Suppressor macrophage treated with lipopolysaccharide for 4 hours (primary cell): ENCODE results near the gene LYZL2.

Experiments
- DNase-seq: peaks from one replicate; pipeline ENCODE4 v3.0.0-alpha.2; 2020

The LYZL2 gene

DNA sequence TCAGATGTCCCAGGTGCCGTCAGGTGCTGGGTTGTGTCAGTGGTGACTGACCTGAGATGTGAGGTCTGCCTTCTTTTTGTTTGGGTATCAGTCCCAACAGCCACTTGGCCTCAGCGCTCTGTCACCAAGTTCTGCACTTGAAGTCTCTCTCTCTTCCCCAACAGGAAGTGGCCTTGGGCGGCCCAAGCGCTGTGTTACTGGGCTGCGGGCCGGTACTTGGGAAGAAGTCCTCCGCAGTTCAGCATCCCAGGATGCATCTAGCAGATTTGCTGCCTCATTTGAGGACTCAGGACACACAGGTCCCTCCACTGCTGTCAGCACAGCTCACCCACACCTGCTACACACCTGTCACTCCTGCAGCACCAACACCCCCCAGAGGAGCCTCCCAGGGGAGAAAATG lies 40.1 kb downstream of the LYZL2 start:
- DNase-seq = peak; percentile 47

DNA sequence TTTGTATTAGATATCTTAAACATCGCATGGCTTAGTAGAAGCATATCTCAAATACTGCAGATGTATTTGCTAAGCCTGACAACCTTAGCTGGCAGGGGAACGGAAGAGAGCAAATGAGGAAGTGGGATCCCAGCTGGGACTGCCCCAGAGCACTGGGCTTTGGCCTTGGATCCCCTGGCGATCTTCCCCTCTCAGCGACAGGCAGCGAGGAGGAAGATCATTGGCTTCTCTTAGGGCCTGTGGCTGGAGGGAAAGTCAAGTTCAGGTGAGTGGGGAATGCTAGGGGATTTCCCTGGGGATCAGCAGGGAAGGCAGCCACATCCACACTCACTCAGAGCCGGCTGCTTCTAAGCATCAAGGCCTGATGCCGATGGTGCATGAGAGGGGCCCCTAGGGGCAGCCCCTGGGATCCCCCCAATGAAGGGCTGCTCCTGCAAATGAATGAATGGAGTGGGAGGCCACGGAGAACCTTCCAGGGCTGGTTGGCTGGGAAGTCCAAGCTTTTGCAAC lies 42.0 kb downstream of the LYZL2 start:
- DNase-seq = peak; percentile 94

DNA sequence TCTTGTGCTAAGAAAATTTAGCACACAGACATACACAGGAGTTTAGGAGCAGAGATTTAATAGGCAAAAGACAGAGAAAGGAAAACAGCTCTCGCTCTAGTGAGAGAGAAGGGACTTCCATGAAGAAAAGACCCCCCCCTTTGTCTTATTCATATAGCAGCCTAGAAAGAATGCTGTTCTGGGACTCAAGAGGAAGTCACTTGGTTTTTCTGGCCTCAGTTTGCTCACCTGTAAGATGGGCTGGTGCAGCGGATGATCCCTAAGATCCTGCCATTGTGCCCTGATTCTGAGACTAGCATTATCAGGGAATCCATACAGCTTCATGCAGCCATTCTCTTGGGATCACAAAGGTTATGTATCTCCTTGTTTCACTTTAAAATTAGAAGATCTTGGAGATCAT lies 42.7 kb downstream of the LYZL2 start:
- DNase-seq = no peak

DNA sequence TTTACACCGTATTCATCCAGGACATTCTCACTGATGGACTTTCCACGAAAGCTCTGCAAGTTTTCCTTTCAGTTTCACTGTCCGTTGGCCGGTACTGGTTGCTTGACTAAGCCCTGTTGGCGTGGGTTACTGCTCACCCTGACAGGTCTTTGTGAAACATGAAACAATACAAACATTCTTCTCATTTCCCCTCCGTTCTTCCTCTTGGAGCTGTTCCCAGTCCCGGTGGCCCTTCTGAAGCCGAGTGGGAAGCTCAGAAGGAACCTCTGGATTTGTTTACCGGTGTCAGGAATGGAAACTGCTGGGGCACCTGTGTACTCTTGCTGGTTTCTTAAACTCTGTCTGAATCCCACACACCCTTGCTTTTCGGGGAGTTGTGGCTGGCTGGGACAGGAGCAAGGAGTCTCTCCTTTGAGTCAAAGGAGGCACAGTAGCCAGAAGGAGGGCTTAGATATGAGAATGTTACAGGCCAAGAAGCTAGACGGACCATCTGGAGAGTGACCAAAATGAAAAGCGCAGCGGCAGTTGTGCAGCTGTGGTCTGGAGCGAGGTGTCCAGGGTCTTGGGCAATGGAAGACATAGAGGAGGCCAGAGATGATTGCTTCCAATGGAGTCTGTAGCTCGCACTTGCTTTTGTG lies 45.7 kb downstream of the LYZL2 start:
- peak; percentile 96 for DNase-seq

DNA sequence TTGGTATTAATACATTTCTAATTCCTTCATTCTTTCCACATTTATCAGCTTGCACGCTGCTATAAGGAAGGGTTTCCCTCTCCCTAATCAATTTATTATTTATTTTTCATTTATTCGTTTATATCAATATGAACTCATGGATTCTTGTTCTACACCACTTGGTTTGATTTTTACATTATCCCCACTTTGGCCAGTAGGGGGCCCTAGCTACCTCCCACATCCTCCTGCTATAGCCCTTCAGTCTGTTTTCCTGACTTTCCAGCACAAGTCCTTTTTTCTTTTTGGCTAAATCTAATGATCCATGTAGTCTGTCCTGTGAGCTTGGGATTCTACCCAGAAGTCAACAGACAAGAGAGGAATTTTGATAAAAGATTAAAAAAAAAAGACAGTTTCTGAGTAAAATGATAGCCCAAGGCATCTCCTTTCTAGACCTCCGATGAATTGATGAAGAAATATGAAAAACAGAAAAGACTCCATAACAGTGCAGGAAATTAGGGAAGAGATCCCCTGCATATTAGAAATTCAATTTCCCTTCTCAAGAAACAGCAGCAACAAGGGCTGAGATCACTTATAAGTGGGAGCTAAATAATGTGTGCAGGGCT lies 47.7 kb downstream of the LYZL2 start:
- peak; percentile 72 for DNase-seq

DNA sequence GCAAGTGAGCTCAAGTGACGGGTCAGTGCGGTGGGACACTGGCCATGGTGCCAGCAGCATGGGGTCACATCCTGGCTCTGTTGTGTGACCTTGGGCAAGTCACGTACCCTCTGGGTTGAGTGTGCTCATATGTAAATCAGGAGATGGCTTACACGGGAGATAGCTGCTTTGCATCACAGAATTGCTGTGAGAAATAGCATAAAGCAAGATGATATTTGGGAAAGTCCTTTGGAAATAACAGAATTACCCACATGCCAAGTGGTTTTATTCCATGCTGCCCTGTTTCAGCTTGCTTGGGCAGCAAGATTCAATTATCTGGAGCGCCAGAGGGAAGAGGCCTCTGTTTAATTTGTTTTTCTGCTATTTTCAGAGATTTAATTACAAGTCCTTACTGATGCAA lies 48.9 kb downstream of the LYZL2 start:
- DNase-seq = peak; percentile 55

DNA sequence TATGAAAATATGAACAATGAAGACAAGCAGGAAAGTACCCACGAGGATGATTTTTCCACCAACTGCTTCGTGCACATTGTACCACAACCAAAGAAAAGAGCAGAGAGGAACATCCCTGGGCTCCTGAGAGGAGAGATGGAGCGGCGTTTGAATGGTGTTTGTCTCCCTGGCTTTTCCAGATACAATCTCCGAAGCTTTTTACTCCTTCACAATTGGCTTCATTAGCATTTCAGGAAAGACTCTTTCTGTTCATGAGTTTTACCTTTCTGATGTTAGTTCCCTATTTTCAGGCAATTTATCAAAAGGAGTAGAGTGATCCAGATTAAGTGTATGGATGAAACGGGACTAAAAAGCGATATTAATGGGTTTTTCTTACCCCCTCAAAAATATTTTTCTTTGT lies 49.3 kb downstream of the LYZL2 start:
- DNase-seq = no peak

DNA sequence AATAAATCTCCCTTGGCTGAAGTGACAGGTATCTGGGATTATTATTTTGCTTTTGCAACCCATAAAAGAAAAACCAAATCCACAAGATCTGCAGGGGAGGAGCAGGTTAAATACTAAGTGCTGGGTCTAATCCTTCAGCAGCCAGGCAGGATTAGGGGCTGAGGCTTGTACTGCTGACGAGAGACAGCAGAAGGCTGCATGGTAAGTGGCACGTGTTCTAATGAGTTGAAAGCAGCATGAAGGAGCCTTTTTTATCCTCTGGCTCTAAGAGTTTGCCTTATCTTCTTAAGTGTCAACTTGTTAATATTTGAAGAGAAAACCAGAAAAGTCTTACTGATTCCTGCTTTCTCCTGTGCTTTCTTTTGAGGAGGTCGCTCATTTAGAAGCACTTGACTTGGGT lies 50.0 kb downstream of the LYZL2 start:
- DNase-seq = no peak

DNA sequence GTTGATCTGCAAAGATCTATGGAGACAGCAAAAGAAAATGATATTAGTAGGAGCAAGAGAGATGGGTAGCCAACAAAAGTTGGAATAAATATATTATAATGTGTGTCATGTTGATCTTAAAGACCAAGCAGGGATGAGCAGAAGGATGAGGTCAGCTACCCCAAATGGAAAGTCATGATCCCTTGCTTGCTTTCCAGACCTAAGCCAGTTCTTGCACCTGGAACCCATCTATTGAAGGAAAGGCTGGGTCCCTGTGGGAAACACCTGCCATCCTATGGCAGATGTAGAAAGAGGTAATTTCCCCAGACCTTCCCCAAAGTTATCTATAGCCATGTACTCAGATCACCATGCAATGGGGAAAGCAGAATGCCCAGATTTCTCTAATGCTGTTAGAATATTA lies 52.5 kb downstream of the LYZL2 start:
- no peak for DNase-seq

DNA sequence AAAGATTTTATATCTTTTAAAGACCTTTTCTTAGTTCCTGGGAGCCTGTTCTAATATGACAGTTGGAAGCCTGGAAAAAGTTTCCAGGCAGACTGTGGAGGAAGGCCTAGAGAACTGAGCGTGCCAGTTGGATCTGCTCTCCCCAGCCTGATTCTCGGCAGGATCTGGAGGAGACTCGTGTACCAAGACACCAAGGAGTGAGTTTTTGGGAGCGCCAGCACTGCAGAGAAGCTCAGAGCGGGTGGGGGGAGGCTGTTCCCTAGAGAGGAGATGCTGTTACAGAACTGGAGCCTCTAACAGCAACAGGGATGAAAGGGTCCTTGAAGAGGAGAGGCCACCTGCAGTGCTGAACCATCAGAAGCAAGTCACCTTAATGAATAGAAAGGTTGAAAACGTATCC lies 52.9 kb downstream of the LYZL2 start:
- no peak for DNase-seq

DNA sequence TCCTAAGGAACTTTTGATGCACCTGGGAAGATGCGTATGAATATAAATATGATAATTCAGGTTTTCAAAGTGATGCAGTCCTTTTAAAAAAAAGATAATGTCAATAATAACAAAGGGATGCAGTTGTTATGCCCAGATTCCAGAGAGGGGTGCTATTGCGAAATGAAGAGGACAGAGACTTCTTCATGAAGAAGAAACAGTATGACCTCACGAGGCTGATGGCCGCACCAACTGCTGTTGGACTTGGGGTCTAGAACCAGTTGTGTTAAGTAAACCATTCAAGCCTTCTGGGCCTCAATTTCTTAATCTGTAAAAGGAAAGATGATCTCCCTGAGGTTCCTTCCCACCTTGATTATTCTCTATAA lies 55.1 kb downstream of the LYZL2 start:
- DNase-seq = no peak

DNA sequence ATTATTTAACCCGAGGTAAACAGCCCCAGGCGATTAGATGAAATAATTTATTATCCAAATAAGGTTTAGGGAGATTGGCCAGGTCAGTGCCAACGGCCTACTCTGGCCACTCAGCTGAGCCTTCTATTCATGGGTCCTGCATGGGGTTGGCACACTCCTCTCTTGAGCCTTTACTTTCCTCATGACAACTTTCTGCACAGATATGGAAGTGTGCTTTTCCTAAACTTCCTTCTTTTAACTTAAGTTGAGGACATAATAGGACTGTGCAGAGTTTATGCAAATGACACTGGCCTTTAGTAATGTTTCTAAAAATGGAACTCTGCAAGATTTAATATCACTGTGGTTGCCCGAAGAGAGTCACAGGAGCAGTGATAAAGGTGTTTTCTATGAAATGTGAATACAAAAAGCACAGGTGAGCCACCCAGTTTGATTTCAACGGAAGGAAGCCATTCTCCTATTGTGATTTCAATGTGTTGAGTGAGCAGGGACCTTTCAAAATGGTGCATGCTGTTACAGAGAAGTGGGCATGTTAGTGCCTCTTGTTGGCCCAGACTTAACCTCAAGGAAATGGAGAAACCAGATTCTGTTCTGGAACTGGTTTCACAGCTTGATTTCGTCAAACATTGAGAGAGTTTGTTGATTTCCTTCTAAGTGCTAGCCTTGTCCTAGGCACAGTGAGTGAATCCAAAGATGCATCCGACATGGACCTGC lies 55.7 kb downstream of the LYZL2 start:
- DNase-seq = peak; percentile 73

DNA sequence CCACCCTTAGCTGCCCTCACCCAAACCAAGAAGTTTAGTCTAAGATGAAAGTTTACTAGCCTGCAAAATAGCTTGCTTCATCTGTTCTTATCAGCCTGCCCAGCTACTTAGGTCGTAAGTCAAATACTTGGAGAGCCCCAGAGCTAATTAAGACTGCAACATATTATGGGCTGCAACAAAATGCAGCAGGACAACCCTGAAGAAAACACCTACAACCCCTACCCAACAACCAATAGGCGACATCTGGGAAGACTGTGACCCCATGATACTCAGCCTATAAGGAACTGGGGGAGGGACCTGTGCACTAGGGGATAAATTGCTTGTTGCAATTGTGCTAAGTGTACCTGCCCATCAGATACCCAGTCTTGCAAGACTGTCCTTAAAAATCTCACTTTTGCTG lies 64.1 kb downstream of the LYZL2 start:
- no peak for DNase-seq

DNA sequence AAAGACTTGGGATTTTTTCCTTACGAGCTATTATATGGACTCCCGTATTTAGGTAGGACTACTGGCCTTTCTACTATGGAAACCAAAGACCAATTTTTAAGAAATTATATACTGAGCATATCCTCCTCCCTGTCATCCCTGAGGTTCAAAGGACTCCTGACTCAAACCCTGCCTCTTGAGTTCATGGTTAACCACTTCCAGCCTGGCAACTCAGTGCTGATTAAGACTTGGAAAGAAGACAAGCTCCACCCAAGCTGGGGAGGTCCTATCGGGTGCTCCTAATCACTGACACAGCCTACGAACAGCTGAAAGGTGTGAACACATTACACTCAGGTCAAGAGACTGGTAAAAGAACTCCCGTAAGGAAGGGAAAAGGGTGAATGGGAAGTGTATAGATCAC lies 66.8 kb downstream of the LYZL2 start:
- DNase-seq = no peak
